Peyer's patch (tissue), 4 donors: ENCODE results near the gene ARHGAP24.

Source experiments
- POLR2A ChIP-seq, 2 donors: fragments of 450-650 bp; IDR thresholded peaks; one replicate each; pipeline ENCODE4 v1.5.1; 2017; ENCODE audit warnings: antibody characterized with exemption in 2 of 2, mild to moderate bottlenecking in 2 of 2, moderate library complexity in 2 of 2
- TF ChIP-seq, protein P1 (sequence below), 6 experiments: fragments of 450-650 bp in 4 of 6; fragments of 200-600 bp in 2 of 6; sonication (generic) in 1 of 6; IDR thresholded peaks; one replicate each; pipeline ENCODE4 v1.5.1; 2017 to 2019; ENCODE audit warnings: antibody characterized with exemption in 6 of 6, mild to moderate bottlenecking in 3 of 6, moderate library complexity in 1 of 6

DNA sequence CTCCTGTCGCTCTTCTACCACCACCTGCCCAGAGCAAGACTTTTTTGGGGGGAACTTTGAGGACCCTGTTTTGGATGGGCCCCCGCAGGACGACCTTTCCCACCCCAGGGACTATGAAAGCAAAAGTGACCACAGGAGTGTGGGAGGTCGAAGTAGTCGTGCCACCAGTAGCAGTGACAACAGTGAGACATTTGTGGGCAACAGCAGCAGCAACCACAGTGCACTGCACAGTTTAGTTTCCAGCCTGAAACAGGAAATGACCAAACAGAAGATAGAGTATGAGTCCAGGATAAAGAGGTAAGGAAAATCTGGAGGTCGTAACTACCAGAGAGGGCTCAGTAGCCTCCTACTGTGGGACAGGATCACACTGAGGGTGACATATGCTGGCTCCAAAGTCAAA is 520.4 kb downstream of the ARHGAP24 start:
- no peak for TF ChIP-seq POLR2A (IDR thresholded peaks at IDR 0.05)
- TF ChIP-seq, protein P1, sequence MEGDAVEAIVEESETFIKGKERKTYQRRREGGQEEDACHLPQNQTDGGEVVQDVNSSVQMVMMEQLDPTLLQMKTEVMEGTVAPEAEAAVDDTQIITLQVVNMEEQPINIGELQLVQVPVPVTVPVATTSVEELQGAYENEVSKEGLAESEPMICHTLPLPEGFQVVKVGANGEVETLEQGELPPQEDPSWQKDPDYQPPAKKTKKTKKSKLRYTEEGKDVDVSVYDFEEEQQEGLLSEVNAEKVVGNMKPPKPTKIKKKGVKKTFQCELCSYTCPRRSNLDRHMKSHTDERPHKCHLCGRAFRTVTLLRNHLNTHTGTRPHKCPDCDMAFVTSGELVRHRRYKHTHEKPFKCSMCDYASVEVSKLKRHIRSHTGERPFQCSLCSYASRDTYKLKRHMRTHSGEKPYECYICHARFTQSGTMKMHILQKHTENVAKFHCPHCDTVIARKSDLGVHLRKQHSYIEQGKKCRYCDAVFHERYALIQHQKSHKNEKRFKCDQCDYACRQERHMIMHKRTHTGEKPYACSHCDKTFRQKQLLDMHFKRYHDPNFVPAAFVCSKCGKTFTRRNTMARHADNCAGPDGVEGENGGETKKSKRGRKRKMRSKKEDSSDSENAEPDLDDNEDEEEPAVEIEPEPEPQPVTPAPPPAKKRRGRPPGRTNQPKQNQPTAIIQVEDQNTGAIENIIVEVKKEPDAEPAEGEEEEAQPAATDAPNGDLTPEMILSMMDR (IDR thresholded peaks at IDR 0.05): no peak
